ENCODE data around the gene FAM162A. TPM values are rescaled to one million over a fixed set of nuclear protein-coding genes. Genes with fewer than 3 reads are reported as not detected.

Gene FAM162A
- total RNA-seq, 1 experiment from 2014 or later = 83.9 TPM

DNA sequence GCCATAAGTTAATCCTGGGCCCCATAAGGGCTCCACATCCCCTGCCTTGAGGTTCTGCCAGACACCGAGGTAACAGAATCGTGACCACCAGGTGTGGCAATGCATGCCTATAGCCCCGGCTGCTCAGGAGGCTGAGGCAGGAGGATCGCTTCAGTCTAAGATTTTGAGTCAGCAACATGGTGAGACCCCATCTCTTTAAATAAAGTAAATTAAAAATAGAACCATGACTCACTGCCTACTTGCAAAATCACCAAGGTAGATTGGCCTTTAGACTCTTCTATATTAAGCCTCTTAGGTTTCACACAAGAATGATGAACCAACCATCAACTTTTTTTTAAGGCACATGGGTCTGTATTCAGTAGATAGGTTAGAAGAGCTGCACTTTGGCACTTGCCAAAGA is 22.2 kb downstream of the FAM162A start (continued):
- TF ChIP-seq, protein P1, sequence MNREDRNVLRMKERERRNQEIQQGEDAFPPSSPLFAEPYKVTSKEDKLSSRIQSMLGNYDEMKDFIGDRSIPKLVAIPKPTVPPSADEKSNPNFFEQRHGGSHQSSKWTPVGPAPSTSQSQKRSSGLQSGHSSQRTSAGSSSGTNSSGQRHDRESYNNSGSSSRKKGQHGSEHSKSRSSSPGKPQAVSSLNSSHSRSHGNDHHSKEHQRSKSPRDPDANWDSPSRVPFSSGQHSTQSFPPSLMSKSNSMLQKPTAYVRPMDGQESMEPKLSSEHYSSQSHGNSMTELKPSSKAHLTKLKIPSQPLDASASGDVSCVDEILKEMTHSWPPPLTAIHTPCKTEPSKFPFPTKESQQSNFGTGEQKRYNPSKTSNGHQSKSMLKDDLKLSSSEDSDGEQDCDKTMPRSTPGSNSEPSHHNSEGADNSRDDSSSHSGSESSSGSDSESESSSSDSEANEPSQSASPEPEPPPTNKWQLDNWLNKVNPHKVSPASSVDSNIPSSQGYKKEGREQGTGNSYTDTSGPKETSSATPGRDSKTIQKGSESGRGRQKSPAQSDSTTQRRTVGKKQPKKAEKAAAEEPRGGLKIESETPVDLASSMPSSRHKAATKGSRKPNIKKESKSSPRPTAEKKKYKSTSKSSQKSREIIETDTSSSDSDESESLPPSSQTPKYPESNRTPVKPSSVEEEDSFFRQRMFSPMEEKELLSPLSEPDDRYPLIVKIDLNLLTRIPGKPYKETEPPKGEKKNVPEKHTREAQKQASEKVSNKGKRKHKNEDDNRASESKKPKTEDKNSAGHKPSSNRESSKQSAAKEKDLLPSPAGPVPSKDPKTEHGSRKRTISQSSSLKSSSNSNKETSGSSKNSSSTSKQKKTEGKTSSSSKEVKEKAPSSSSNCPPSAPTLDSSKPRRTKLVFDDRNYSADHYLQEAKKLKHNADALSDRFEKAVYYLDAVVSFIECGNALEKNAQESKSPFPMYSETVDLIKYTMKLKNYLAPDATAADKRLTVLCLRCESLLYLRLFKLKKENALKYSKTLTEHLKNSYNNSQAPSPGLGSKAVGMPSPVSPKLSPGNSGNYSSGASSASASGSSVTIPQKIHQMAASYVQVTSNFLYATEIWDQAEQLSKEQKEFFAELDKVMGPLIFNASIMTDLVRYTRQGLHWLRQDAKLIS (CRISPR knock-in tag; IDR thresholded peaks at IDR 0.05; ENCODE audit: borderline replicate concordance) = no peak
- no peak for TF ChIP-seq NR3C1 (CRISPR knock-in tag; conservative IDR thresholded peaks at IDR 0.05; ENCODE audit: low read depth)
- TF ChIP-seq, protein P2, sequence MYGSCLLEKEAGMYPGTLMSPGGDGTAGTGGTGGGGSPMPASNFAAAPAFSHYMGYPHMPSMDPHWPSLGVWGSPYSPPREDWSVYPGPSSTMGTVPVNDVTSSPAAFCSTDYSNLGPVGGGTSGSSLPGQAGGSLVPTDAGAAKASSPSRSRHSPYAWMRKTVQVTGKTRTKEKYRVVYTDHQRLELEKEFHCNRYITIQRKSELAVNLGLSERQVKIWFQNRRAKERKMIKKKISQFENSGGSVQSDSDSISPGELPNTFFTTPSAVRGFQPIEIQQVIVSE (CRISPR knock-in tag; IDR thresholded peaks at IDR 0.05; ENCODE audit: borderline replicate concordance) = no peak

GRCh38 chr3:122407946-122408345 is 24.0 kb downstream of the FAM162A start:
- Mint-ChIP-seq H3K36me3 (peaks cover 54% of the 10 kb centered on the region), H3K27ac (no peak overlapping the region), H3K4me3 (no peak overlapping the region), H3K4me1 (no peaks in the 10 kb centered on the region), H3K27me3 (ENCODE audit: low read depth) (no peaks in the 10 kb centered on the region), H3K9me3 (no peaks in the 10 kb centered on the region)
- ATAC-seq (no peak), DNase-seq (ENCODE audit: low spot score) (no peak)
- ChIA-PET POLR2A (no interaction called here), CTCF (no interaction called here)
- TF ChIP-seq CREM (CRISPR knock-in tag; IDR thresholded peaks at IDR 0.05) = no peak
- TF ChIP-seq ATF1 (CRISPR knock-in tag; IDR thresholded peaks at IDR 0.05) = no peak
- TF ChIP-seq E2F5 (CRISPR knock-in tag; IDR thresholded peaks at IDR 0.05) = no peak
- TF ChIP-seq ELF4 (CRISPR knock-in tag; IDR thresholded peaks at IDR 0.05; ENCODE audit: low read depth) = no peak
- no peak for TF ChIP-seq NFATC4 (CRISPR knock-in tag; IDR thresholded peaks at IDR 0.05)
- no peak for TF ChIP-seq ZNF416 (CRISPR knock-in tag; IDR thresholded peaks at IDR 0.05)
- TF ChIP-seq, protein P3, sequence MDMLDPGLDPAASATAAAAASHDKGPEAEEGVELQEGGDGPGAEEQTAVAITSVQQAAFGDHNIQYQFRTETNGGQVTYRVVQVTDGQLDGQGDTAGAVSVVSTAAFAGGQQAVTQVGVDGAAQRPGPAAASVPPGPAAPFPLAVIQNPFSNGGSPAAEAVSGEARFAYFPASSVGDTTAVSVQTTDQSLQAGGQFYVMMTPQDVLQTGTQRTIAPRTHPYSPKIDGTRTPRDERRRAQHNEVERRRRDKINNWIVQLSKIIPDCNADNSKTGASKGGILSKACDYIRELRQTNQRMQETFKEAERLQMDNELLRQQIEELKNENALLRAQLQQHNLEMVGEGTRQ (CRISPR knock-in tag; IDR thresholded peaks at IDR 0.05) = no peak
- TF ChIP-seq NR2C2 (CRISPR knock-in tag; IDR thresholded peaks at IDR 0.05) = no peak
- TF ChIP-seq KAT7 (CRISPR knock-in tag; IDR thresholded peaks at IDR 0.05; ENCODE audit: borderline replicate concordance) = no peak
- TF ChIP-seq OVOL2 (CRISPR knock-in tag; IDR thresholded peaks at IDR 0.05; ENCODE audit: borderline replicate concordance) = no peak

- no peaks in the 10 kb centered on the region for H3K9me3 Mint-ChIP-seq
- no peaks in the 10 kb centered on the region; the same call in 1 of the 2 replicates for H3K4me1 Mint-ChIP-seq
- CTCF ChIA-PET = no interaction called here
- H3K27ac Mint-ChIP-seq = no peak overlapping the region
- no peak for ATAC-seq
- TF ChIP-seq ZNF219 (CRISPR knock-in tag; IDR thresholded peaks at IDR 0.05; ENCODE audit: borderline replicate concordance) (no peak), KAT7 (CRISPR knock-in tag; IDR thresholded peaks at IDR 0.05; ENCODE audit: borderline replicate concordance) (no peak), ZNF423 (CRISPR knock-in tag; IDR thresholded peaks at IDR 0.05) (no peak), RORB (CRISPR knock-in tag; IDR thresholded peaks at IDR 0.05) (no peak)
- peaks cover 42% of the 10 kb centered on the region for H3K36me3 Mint-ChIP-seq
- H3K4me3 Mint-ChIP-seq = no peak overlapping the region
- no peak for DNase-seq (ENCODE audit: low spot score)
- H3K27me3 Mint-ChIP-seq (ENCODE audit: low read depth) = no peaks in the 10 kb centered on the region
- POLR2A ChIA-PET = no interaction called here
These were observed 25.5 kb downstream of the FAM162A start for GRCh38 chr3:122409446-122409845.

- CTCF ChIA-PET = no interaction called here
- Mint-ChIP-seq H3K36me3 (peaks cover 42% of the 10 kb centered on the region), H3K4me1 (peaks cover 6% of the 10 kb centered on the region), H3K27ac (no peak overlapping the region), H3K9me3 (no peaks in the 10 kb centered on the region), H3K4me3 (no peak overlapping the region), H3K27me3 (ENCODE audit: low read depth) (no peaks in the 10 kb centered on the region)
- POLR2A ChIA-PET = no interaction called here
- DNase-seq (ENCODE audit: low spot score) (no peak), ATAC-seq (no peak)
- no peak for TF ChIP-seq IRF2 (CRISPR knock-in tag; IDR thresholded peaks at IDR 0.05; ENCODE audit: borderline replicate concordance, low read depth)
- no peak for TF ChIP-seq ZNF671 (CRISPR knock-in tag; IDR thresholded peaks at IDR 0.05)
- no peak for TF ChIP-seq ESRRA (CRISPR knock-in tag; IDR thresholded peaks at IDR 0.05; ENCODE audit: borderline replicate concordance)
- TF ChIP-seq, protein P3 (CRISPR knock-in tag; IDR thresholded peaks at IDR 0.05) = no peak
- no peak for TF ChIP-seq ZNF425 (CRISPR knock-in tag; conservative IDR thresholded peaks at IDR 0.05)
- no peak for TF ChIP-seq CBFB (CRISPR knock-in tag; IDR thresholded peaks at IDR 0.05; ENCODE audit: low read depth)
These were observed 26.1 kb downstream of the FAM162A start for GRCh38 chr3:122410111-122410510.

All from WTC11 (cell line).